ENCODE data around the gene MGAT4A.

DNA sequence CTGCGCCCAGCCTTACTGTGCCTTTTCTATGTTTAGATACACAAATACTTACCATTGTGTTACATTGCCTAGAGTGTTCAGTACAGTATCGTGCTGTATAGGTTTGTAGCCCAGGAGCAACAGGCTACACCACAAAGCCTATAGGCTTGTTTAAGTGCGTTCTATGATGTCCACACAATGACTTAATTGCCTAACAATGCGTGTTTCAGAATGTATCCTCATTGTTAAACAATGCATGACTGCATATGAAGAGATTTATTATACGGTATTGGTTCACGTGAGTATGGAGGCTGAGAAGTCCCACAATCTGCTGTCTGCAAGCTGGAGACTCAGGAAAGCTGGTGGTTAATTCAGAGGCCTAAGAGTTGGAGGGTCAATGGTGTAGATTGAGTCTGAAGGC is 46.1 kb upstream of the MGAT4A start:
- TF ChIP-seq, protein P1, sequence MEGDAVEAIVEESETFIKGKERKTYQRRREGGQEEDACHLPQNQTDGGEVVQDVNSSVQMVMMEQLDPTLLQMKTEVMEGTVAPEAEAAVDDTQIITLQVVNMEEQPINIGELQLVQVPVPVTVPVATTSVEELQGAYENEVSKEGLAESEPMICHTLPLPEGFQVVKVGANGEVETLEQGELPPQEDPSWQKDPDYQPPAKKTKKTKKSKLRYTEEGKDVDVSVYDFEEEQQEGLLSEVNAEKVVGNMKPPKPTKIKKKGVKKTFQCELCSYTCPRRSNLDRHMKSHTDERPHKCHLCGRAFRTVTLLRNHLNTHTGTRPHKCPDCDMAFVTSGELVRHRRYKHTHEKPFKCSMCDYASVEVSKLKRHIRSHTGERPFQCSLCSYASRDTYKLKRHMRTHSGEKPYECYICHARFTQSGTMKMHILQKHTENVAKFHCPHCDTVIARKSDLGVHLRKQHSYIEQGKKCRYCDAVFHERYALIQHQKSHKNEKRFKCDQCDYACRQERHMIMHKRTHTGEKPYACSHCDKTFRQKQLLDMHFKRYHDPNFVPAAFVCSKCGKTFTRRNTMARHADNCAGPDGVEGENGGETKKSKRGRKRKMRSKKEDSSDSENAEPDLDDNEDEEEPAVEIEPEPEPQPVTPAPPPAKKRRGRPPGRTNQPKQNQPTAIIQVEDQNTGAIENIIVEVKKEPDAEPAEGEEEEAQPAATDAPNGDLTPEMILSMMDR (IDR thresholded peaks at IDR 0.05): no peak
- TF ChIP-seq POLR2A (IDR thresholded peaks at IDR 0.05): no peak

Data from esophagus squamous epithelium (tissue), 4 donors.